NCI-H2196 (cell line): ENCODE measurements around the gene EMX2.
A peak's percentile ranks its signal among the peaks of the same experiment; 100 is the strongest.
"Not testable (repeated sequence)": the region's sequence is repeated elsewhere in the genome, so short reads cannot be mapped to it uniquely, and the experiment has no call there.

ENCODE experiments used
- DNase-seq: peaks from one replicate; lab custom pipeline; 2025; ENCODE audit not compliant: unreplicated experiment; lab: John Stamatoyannopoulos, UW

EMX2 gene

GRCh38 chr10:117542706-117543224 is at the start of gene EMX2:
EMX2 (plus strand) TSS chr10:117542746; CDS start chr10:117543268, 522 bp downstream.
- no peak for DNase-seq

GRCh38 chr10:117496031-117496430 is 46.5 kb upstream of the EMX2 start:
- no peak for DNase-seq

GRCh38 chr10:117496616-117497028 is 45.9 kb upstream of the EMX2 start:
- peak; percentile 59 for DNase-seq

- no peak for DNase-seq
Observed at GRCh38 chr10:117497736-117498135, 44.8 kb upstream of the EMX2 start.

- DNase-seq, result no peak
Observed at GRCh38 chr10:117499248-117500105, 43.1 kb upstream of the EMX2 start.

- DNase-seq, result no peak
Observed at GRCh38 chr10:117500456-117500855, 42.1 kb upstream of the EMX2 start.

GRCh38 chr10:117501460-117502035 is 41.0 kb upstream of the EMX2 start:
- no peak for DNase-seq

- DNase-seq, result no peak
Observed at GRCh38 chr10:117502421-117503243, 39.9 kb upstream of the EMX2 start.

GRCh38 chr10:117503244-117504205 is 39.0 kb upstream of the EMX2 start:
- DNase-seq, result peak; percentile 19

- no peak for DNase-seq
Observed at GRCh38 chr10:117504562-117504961, 38.0 kb upstream of the EMX2 start.

GRCh38 chr10:117507081-117507480 is 35.5 kb upstream of the EMX2 start:
- not testable (repeated sequence) for DNase-seq

- no peak for DNase-seq
Observed at GRCh38 chr10:117509573-117509972, 33.0 kb upstream of the EMX2 start.

- DNase-seq, result no peak
Observed at GRCh38 chr10:117511601-117512390, 30.8 kb upstream of the EMX2 start.

- DNase-seq, result no peak
Observed at GRCh38 chr10:117514971-117515370, 27.6 kb upstream of the EMX2 start.

GRCh38 chr10:117516681-117517080 is 25.9 kb upstream of the EMX2 start:
- DNase-seq, result no peak

GRCh38 chr10:117518246-117518645 is 24.3 kb upstream of the EMX2 start:
- no peak for DNase-seq

- DNase-seq, result no peak
Observed at GRCh38 chr10:117519286-117519685, 23.3 kb upstream of the EMX2 start.

- no peak for DNase-seq
Observed at GRCh38 chr10:117519879-117520278, 22.7 kb upstream of the EMX2 start.

GRCh38 chr10:117530791-117531190 is 11.8 kb upstream of the EMX2 start:
- no peak for DNase-seq
